ENCODE results near the gene KIRREL3.

DNA sequence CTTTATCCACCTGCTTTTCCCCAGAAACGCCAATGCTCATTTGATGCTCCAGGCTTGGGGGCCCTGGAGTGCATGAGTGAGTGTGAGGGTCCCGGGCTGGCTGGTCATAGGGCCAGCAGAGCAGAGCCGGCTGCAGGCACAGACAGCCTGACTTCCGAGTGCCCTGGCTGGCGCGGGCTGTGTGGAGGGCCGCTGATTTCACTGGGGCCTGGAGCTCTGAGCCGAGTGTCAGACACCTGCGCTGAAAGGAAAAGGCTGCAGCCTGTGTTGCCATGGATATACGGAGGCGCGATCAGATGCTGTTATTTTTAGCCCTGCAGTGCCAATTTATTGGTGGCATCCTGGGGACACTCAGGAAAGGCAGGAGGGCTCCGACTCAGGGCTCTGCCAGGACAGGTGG is 557.5 kb downstream of the KIRREL3 start:
- TF ChIP-seq, protein P1, sequence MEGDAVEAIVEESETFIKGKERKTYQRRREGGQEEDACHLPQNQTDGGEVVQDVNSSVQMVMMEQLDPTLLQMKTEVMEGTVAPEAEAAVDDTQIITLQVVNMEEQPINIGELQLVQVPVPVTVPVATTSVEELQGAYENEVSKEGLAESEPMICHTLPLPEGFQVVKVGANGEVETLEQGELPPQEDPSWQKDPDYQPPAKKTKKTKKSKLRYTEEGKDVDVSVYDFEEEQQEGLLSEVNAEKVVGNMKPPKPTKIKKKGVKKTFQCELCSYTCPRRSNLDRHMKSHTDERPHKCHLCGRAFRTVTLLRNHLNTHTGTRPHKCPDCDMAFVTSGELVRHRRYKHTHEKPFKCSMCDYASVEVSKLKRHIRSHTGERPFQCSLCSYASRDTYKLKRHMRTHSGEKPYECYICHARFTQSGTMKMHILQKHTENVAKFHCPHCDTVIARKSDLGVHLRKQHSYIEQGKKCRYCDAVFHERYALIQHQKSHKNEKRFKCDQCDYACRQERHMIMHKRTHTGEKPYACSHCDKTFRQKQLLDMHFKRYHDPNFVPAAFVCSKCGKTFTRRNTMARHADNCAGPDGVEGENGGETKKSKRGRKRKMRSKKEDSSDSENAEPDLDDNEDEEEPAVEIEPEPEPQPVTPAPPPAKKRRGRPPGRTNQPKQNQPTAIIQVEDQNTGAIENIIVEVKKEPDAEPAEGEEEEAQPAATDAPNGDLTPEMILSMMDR (IDR thresholded peaks at IDR 0.05), result no peak
- TF ChIP-seq POLR2A (IDR thresholded peaks at IDR 0.05; ENCODE audit: low read length) (no peak), REST (IDR thresholded peaks at IDR 0.05) (no peak), CHD4 (IDR thresholded peaks at IDR 0.05; ENCODE audit: borderline replicate concordance) (no peak), MAZ (IDR thresholded peaks at IDR 0.05; ENCODE audit: borderline replicate concordance, low read depth, low read length) (no peak), RCOR1 (IDR thresholded peaks at IDR 0.05; ENCODE audit: low read depth, low read length) (no peak), CBX8 (IDR thresholded peaks at IDR 0.05) (no peak), ZNF302 (CRISPR knock-in tag; IDR thresholded peaks at IDR 0.05) (no peak), RAD21 (conservative IDR thresholded peaks at IDR 0.05 in 1 of 2, IDR thresholded peaks at IDR 0.05 in 1 of 2) (no peak), EP300 (IDR thresholded peaks at IDR 0.05) (no peak), MAFK (IDR thresholded peaks at IDR 0.05; ENCODE audit: partially characterized antibody) (no peak), HMGXB4 (CRISPR knock-in tag; IDR thresholded peaks at IDR 0.05; ENCODE audit: borderline replicate concordance) (no peak)
- TF ChIP-seq, protein P2, sequence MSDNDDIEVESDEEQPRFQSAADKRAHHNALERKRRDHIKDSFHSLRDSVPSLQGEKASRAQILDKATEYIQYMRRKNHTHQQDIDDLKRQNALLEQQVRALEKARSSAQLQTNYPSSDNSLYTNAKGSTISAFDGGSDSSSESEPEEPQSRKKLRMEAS (IDR thresholded peaks at IDR 0.05), result no peak

All from A549 (cell line).